HG02642 (cell line): ENCODE measurements around the gene MADD.

Source experiments
- ATAC-seq: cut with Tn5 transposase; IDR thresholded peaks from one replicate; pipeline ENCODE4 v1.9.1; 2021; ENCODE audit warnings: mild to moderate bottlenecking; ENCODE audit not compliant: unreplicated experiment, poor library complexity

The MADD gene

GRCh38 chr11:47336595-47336994, 66.7 kb downstream of the MADD start:
- ATAC-seq, result no peak

GRCh38 chr11:47337229-47337924, 67.4 kb downstream of the MADD start:
- ATAC-seq, result no peak

- no peak for ATAC-seq
Observed at GRCh38 chr11:47338396-47339241, 68.7 kb downstream of the MADD start.

GRCh38 chr11:47340010-47340409, 70.1 kb downstream of the MADD start:
- ATAC-seq, result no peak

GRCh38 chr11:47340980-47341775, 71.2 kb downstream of the MADD start:
- ATAC-seq, result no peak

- ATAC-seq, result no peak
Observed at GRCh38 chr11:47342036-47342803, 72.3 kb downstream of the MADD start.

GRCh38 chr11:47342854-47343253, 72.9 kb downstream of the MADD start:
- ATAC-seq, result no peak

- ATAC-seq, result no peak
Observed at GRCh38 chr11:47345890-47346563, 76.1 kb downstream of the MADD start.

GRCh38 chr11:47347137-47347536, 77.2 kb downstream of the MADD start:
- ATAC-seq, result no peak

GRCh38 chr11:47348131-47348802, 78.3 kb downstream of the MADD start:
- no peak for ATAC-seq

GRCh38 chr11:47348859-47349258, 78.9 kb downstream of the MADD start:
- no peak for ATAC-seq

GRCh38 chr11:47349521-47350095, 79.7 kb downstream of the MADD start:
- no peak for ATAC-seq

GRCh38 chr11:47350315-47350714, 80.4 kb downstream of the MADD start:
- ATAC-seq, result no peak

- no peak for ATAC-seq
Observed at GRCh38 chr11:47351156-47352126, 81.5 kb downstream of the MADD start.

GRCh38 chr11:47352556-47352955, 82.6 kb downstream of the MADD start, which contains the start of gene MYBPC3:
MYBPC3 (minus strand) TSS chr11:47352702; CDS start chr11:47352647, 55 bp downstream.
- ATAC-seq, result no peak

GRCh38 chr11:47353978-47354774, 84.2 kb downstream of the MADD start:
- ATAC-seq, result no peak

GRCh38 chr11:47354913-47355282, 85.0 kb downstream of the MADD start:
- ATAC-seq, result no peak
